Glutamatergic neuron (in vitro differentiated cells): Measurements from ENCODE around the gene PLA2G4A. TPM values are rescaled to one million over a fixed set of nuclear protein-coding genes. Genes with fewer than 3 reads are reported as not detected.

Source experiments
- DNase-seq: peaks from one replicate; pipeline ENCODE4 v3.0.0; 2022
- H3K27ac Mint-ChIP-seq: one replicate; pipeline ENCODE4 v1.8.0; 2020; ENCODE audit warnings: mild to moderate bottlenecking, mixed read lengths, inconsistent platforms; ENCODE audit not compliant: unreplicated experiment
- H3K27me3 Mint-ChIP-seq: one replicate; pipeline ENCODE4 v1.8.0; 2020; ENCODE audit warnings: mild to moderate bottlenecking, moderate library complexity, mixed read lengths, inconsistent platforms; ENCODE audit not compliant: unreplicated experiment
- H3K36me3 Mint-ChIP-seq: one replicate; pipeline ENCODE4 v1.8.0; 2020; ENCODE audit warnings: mild to moderate bottlenecking, mixed read lengths, inconsistent platforms; ENCODE audit not compliant: unreplicated experiment
- H3K4me1 Mint-ChIP-seq: one replicate; pipeline ENCODE4 v1.8.0; 2020; ENCODE audit warnings: mild to moderate bottlenecking, low read depth, mixed read lengths, inconsistent platforms; ENCODE audit not compliant: unreplicated experiment
- H3K4me3 Mint-ChIP-seq: one replicate; pipeline ENCODE4 v1.8.0; 2020; ENCODE audit warnings: mild to moderate bottlenecking, mixed read lengths, inconsistent platforms; ENCODE audit not compliant: unreplicated experiment
- H3K9me3 Mint-ChIP-seq: one replicate; pipeline ENCODE4 v1.8.0; 2020; ENCODE audit warnings: mild to moderate bottlenecking, moderate library complexity, mixed read lengths, inconsistent platforms; ENCODE audit not compliant: unreplicated experiment
- CTCF ChIP-seq: fragments of 200-600 bp; sonication (generic); IDR thresholded peaks from one replicate; pipeline ENCODE4 v1.5.0; 2021; ENCODE audit not compliant: partially characterized antibody, unreplicated experiment
- total RNA-seq: library from RNA; stranded (reverse); fragmentation: NEBNext Ultra II Directional; extraction: Animal tissue kit (Norgen Biotek cat#: 25700); gene quantifications from one replicate; pipeline ENCODE4 v1.2.1, GENCODE V29; 2021; ENCODE audit not compliant: unreplicated experiment

The PLA2G4A gene
- total RNA-seq, 1 donor from 2014 or later: not detected

- Mint-ChIP-seq H3K27ac (no peak overlapping the region), H3K4me1 (no peaks in the 10 kb centered on the region)
Measured at GRCh38 chr1:187032316-187032981, 203.7 kb downstream of the PLA2G4A start.

GRCh38 chr1:187032982-187033692, 204.4 kb downstream of the PLA2G4A start:
- H3K36me3 Mint-ChIP-seq: peaks cover 10% of the 10 kb centered on the region
- H3K27ac Mint-ChIP-seq: no peak overlapping the region
- H3K27me3 Mint-ChIP-seq: no peaks in the 10 kb centered on the region
- no peaks in the 10 kb centered on the region for H3K4me1 Mint-ChIP-seq
- no peak for DNase-seq
- no peak overlapping the region for H3K4me3 Mint-ChIP-seq
- no peak for TF ChIP-seq CTCF
- peaks cover 2% of the 10 kb centered on the region for H3K9me3 Mint-ChIP-seq

More at GRCh38 chr1:187032316-187032981, 203.7 kb downstream of the PLA2G4A start:
- DNase-seq: no peak
- TF ChIP-seq CTCF: no peak
- H3K9me3 Mint-ChIP-seq: peaks cover 2% of the 10 kb centered on the region
- no peak overlapping the region for H3K4me3 Mint-ChIP-seq
- H3K36me3 Mint-ChIP-seq: peaks cover 10% of the 10 kb centered on the region
- no peaks in the 10 kb centered on the region for H3K27me3 Mint-ChIP-seq

GRCh38 chr1:187033693-187034390, 205.1 kb downstream of the PLA2G4A start:
- Mint-ChIP-seq H3K4me1 (no peaks in the 10 kb centered on the region), H3K27me3 (no peaks in the 10 kb centered on the region), H3K36me3 (peaks cover 5% of the 10 kb centered on the region), H3K27ac (no peak overlapping the region), H3K4me3 (no peak overlapping the region), H3K9me3 (peaks cover 2% of the 10 kb centered on the region)
- DNase-seq: no peak
- TF ChIP-seq CTCF: no peak

GRCh38 chr1:187034501-187034900, 205.8 kb downstream of the PLA2G4A start:
- TF ChIP-seq CTCF: no peak
- no peaks in the 10 kb centered on the region for H3K27me3 Mint-ChIP-seq
- H3K4me1 Mint-ChIP-seq: no peaks in the 10 kb centered on the region
- no peak for DNase-seq
- no peaks in the 10 kb centered on the region for H3K9me3 Mint-ChIP-seq
- H3K27ac Mint-ChIP-seq: no peak overlapping the region
- H3K36me3 Mint-ChIP-seq: no peaks in the 10 kb centered on the region
- no peak overlapping the region for H3K4me3 Mint-ChIP-seq
